Endothelial cell of umbilical vein (primary cell): ENCODE results near the gene VPS37D. TPM values are rescaled to one million over a fixed set of nuclear protein-coding genes. Genes with fewer than 3 reads are reported as not detected.

Experiments used
- BruUV-seq: library from RNA; stranded (reverse); fragments of 400-500 nt; replicated peaks from 2 replicates; lab custom pipeline; 2021; lab: Mats Ljungman, UMichigan
- CTCF ChIA-PET: fragments of 300-600, 350-600 bp; sonication (Branson Sonifier 250); formaldehyde crosslinking; loops from one replicate; lab custom pipeline; 2021; ENCODE audit warnings: antibody characterized with exemption, inconsistent platforms; lab: Charles Lee
- POLR2A ChIA-PET: fragments of 300-600, 350-600 bp; sonication (Branson Sonifier 250); formaldehyde crosslinking; loops from one replicate; lab custom pipeline; 2021; ENCODE audit warnings: antibody characterized with exemption, inconsistent platforms; lab: Charles Lee
- DNase-seq: peaks from one replicate; pipeline ENCODE4 v3.0.0-alpha.2; 2011; ENCODE audit warnings: low read depth, low spot score
- FAIRE-seq: peaks from 2 replicates; lab custom pipeline; 2011; peaks lifted over from hg19 to GRCh38; lab: Jason Lieb, UNC
- H2AFZ ChIP-seq: 2 replicates; pipeline ENCODE4 v1.6.0; 2012; ENCODE audit warnings: low read depth, low read length, control low read depth, inconsistent platforms
- H3K27ac ChIP-seq: 2 replicates; pipeline ENCODE4 v1.5.1; 2011; ENCODE audit warnings: low read depth, mild to moderate bottlenecking, control low read depth, low read length, moderate library complexity; ENCODE audit not compliant: insufficient read depth
- H3K27me3 ChIP-seq, 2 experiments: 2 replicates each; pipeline versions ENCODE4 v1.6.0 to v1.6.1; 2011; ENCODE audit warnings: low read length in 2 of 2, mixed read lengths in 1 of 2; ENCODE audit not compliant: control insufficient read depth in 2 of 2, insufficient read depth in 2 of 2
- H3K36me3 ChIP-seq, 2 experiments: 2 replicates in 1 of 2; 3 replicates in 1 of 2; pipeline ENCODE4 v1.5.1; 2011; ENCODE audit warnings: low read length in 2 of 2, mild to moderate bottlenecking in 1 of 2, moderate library complexity in 1 of 2; ENCODE audit not compliant: control insufficient read depth in 2 of 2, insufficient read depth in 2 of 2; ENCODE audit errors: extremely low read depth in 1 of 2
- H3K4me1 ChIP-seq: 3 replicates; pipeline ENCODE4 v1.5.1; 2011; ENCODE audit warnings: mild to moderate bottlenecking, low read length; ENCODE audit not compliant: control insufficient read depth, insufficient read depth; ENCODE audit errors: extremely low read depth
- H3K4me2 ChIP-seq: 2 replicates; pipeline ENCODE4 v1.6.1; 2011; ENCODE audit warnings: low read length, control low read depth, mixed read lengths; ENCODE audit not compliant: insufficient read depth
- H3K4me3 ChIP-seq, 3 experiments: fragments of 200-600 bp in 1 of 3; sonication (generic), shearing (Covaris generic) in 1 of 3; replicated peaks in 1 of 3; 2 replicates each; pipeline ENCODE4 v1.5.1; 2011 to 2016; ENCODE audit warnings: control low read depth in 3 of 3, low read length in 3 of 3, mild to moderate bottlenecking in 2 of 3, inconsistent platforms in 1 of 3, low read depth in 1 of 3, moderate library complexity in 1 of 3; ENCODE audit not compliant: insufficient read depth in 1 of 3
- H3K79me2 ChIP-seq: 2 replicates; pipeline ENCODE4 v1.6.0; 2012; ENCODE audit warnings: low read length, inconsistent platforms; ENCODE audit not compliant: control insufficient read depth, insufficient read depth
- H3K9ac ChIP-seq: replicated peaks from 2 replicates; pipeline ENCODE3; 2011; ENCODE audit warnings: low read length, control low read depth; ENCODE audit not compliant: insufficient read depth; ENCODE audit errors: extremely low read depth
- H3K9me1 ChIP-seq: replicated peaks from 3 replicates; pipeline ENCODE4 v1.6.0; 2011; ENCODE audit warnings: mild to moderate bottlenecking, low read length; ENCODE audit not compliant: control insufficient read depth, insufficient read depth; ENCODE audit errors: extremely low read depth
- H3K9me3 ChIP-seq: replicated peaks from 2 replicates; pipeline ENCODE4 v1.5.1; 2012; ENCODE audit warnings: low read length, inconsistent platforms; ENCODE audit not compliant: control insufficient read depth, insufficient read depth
- H4K20me1 ChIP-seq: replicated peaks from 2 replicates; pipeline ENCODE3; 2011; ENCODE audit warnings: mild to moderate bottlenecking, low read length; ENCODE audit not compliant: control insufficient read depth, insufficient read depth; ENCODE audit errors: extremely low read depth
- CTCF ChIP-seq, 2 donors: IDR thresholded peaks; 1 replicate in 1 of 2; 2 replicates in 1 of 2; pipeline ENCODE4 v1.5.1; 2011; ENCODE audit warnings: low read length in 2 of 2, mild to moderate bottlenecking in 2 of 2, moderate library complexity in 2 of 2, control low read depth in 1 of 2, inconsistent platforms in 1 of 2, low read depth in 1 of 2; ENCODE audit not compliant: insufficient read depth in 1 of 2; ENCODE audit errors: extremely low read depth in 1 of 2
- EZH2 ChIP-seq: IDR thresholded peaks from 2 replicates; pipeline ENCODE4 v1.6.1; 2012; ENCODE audit warnings: borderline replicate concordance, low read depth, mild to moderate bottlenecking, moderate library complexity, low read length, inconsistent platforms; ENCODE audit not compliant: severe bottlenecking
- FOS ChIP-seq: IDR thresholded peaks from 2 replicates; pipeline ENCODE4 v1.6.1; 2011; ENCODE audit warnings: mild to moderate bottlenecking, low read length, moderate library complexity, borderline replicate concordance; ENCODE audit not compliant: insufficient read depth
- GATA2 ChIP-seq: IDR thresholded peaks from 2 replicates; pipeline ENCODE4 v1.7.0; 2011; ENCODE audit warnings: low read depth, mild to moderate bottlenecking, moderate library complexity, mixed read lengths, low read length; ENCODE audit not compliant: insufficient read length, insufficient read depth
- JUN ChIP-seq: IDR thresholded peaks from 2 replicates; pipeline ENCODE4 v1.6.1; 2011; ENCODE audit warnings: borderline replicate concordance, low read depth; ENCODE audit not compliant: insufficient read length, insufficient read depth
- MAX ChIP-seq: IDR thresholded peaks from 2 replicates; pipeline ENCODE4 v1.6.1; 2011; ENCODE audit not compliant: insufficient read depth, insufficient read length
- MYC ChIP-seq: IDR thresholded peaks from one replicate; pipeline ENCODE4 v1.6.1; 2011; ENCODE audit warnings: mild to moderate bottlenecking, low read depth, low read length
- POLR2A ChIP-seq: IDR thresholded peaks from 2 replicates; pipeline ENCODE4 v1.6.1; 2012; ENCODE audit warnings: low read depth, mild to moderate bottlenecking, control low read depth, low read length
- POLR2AphosphoS5 ChIP-seq: IDR thresholded peaks from 2 replicates; pipeline ENCODE4 v1.6.1; 2012; ENCODE audit warnings: low read depth, mild to moderate bottlenecking, control low read depth, low read length, moderate library complexity; ENCODE audit not compliant: insufficient read depth
- dilution Hi-C: fragments of 300-500 bp; cut with MboI; formaldehyde crosslinking; loops from one replicate; pipeline ENCODE4 v1.15.0; 2019; ENCODE audit warnings: low sequenced_read_pairs; ENCODE audit not compliant: extremely low pct_ligation_motif_present
- intact Hi-C: fragments of 100-400 bp; cut with micrococcal nuclease; formaldehyde crosslinking; loops from one replicate; pipeline ENCODE4 v1.10.0; 2022
- polyA plus RNA-seq, 4 experiments: library from polyadenylated mRNA; depleted of rRNA in 3 of 4; stranded (reverse) in 3 of 4; unstranded in 1 of 4; fragments of >200 nt; gene quantifications; 2 replicates each; pipeline versions ENCODE4 v1.2.1 to v1.2.3, GENCODE V29; 2011 to 2012; ENCODE audit warnings: missing spikeins in 1 of 4
- total RNA-seq: library from RNA; stranded (reverse); gene quantifications from 2 replicates; pipeline ENCODE4 v1.2.3, GENCODE V29; 2021

VPS37D gene
- total and polyA plus RNA-seq, 2 donors (not counting 3 experiments of a cell fraction or from before 2014, with no cell fraction given), result 2.0 to 2.1 TPM

- Histone ChIP-seq H3K9ac (peak overlapping the region; percentile 84), H4K20me1 (no peaks in the 10 kb centered on the region), H3K79me2 (peaks cover 42% of the 10 kb centered on the region), H3K4me1 (peaks cover 35% of the 10 kb centered on the region), H3K36me3 (no peaks in the 10 kb centered on the region), H2AFZ (no peak overlapping the region), H3K4me3 (peak overlapping the region; percentile 42 to 66 (median 57)), H3K4me2 (peak overlapping the region; percentile 48), H3K27ac (peak overlapping the region; percentile 98), H3K9me3 (no peaks in the 10 kb centered on the region), H3K9me1 (no peaks in the 10 kb centered on the region), H3K27me3 (no peaks in the 10 kb centered on the region)
- no TSS peak for BruUV-seq
- dilution Hi-C loops (no loop called here), intact Hi-C loops (loop anchor here (1.0 kb wide), 3 partner anchors 11 to 133 kb away; partner anchors contain the start of genes BUD23 and DNAJC30)
- DNase-seq (peak; percentile 97), FAIRE-seq (peak; percentile 99)
- ChIA-PET POLR2A (no interaction called here), CTCF (interaction anchor here (0.7 to 3.4 kb wide), 5 partner anchors 13 to 111 kb away, joined by 3 to 26 read pairs (median 13); no protein-coding TSS in a partner anchor)
- TF ChIP-seq EZH2, result no peak
- no peak for TF ChIP-seq MYC
- peak; percentile 49 for TF ChIP-seq GATA2
- peak; percentile 98 for TF ChIP-seq POLR2AphosphoS5
- TF ChIP-seq POLR2A, result peak; percentile 73
- peak; percentile 97 for TF ChIP-seq FOS
- peak; percentile 96 for TF ChIP-seq JUN
- no peak for TF ChIP-seq CTCF (IDR thresholded peaks at IDR 0.05; ENCODE audit: extremely low read depth in 1 of 2, insufficient read depth in 1 of 2, low read depth in 1 of 2, low read length in 2 of 2)
- TF ChIP-seq MAX, result no peak
Observed at GRCh38 chr7:73717991-73718405, 50.4 kb downstream of the VPS37D start.
